SU-DHL-6 (cell line): ENCODE data around the gene SCAMP2.

Experiments used
- CTCF ChIP-seq: fragments of 200-600 bp; sonication (generic); IDR thresholded peaks from one replicate; pipeline ENCODE4 v1.5.1; 2017; ENCODE audit warnings: antibody characterized with exemption, mild to moderate bottlenecking, low read length, moderate library complexity; ENCODE audit not compliant: insufficient read depth, poor library complexity, severe bottlenecking
- EZH2phosphoT487 ChIP-seq: fragments of 200-600 bp; sonication (generic), shearing (Covaris generic); conservative IDR thresholded peaks from 2 replicates; pipeline ENCODE4 v1.6.1; 2018; ENCODE audit warnings: mild to moderate bottlenecking, antibody characterized with exemption, low read length, moderate library complexity, mixed read lengths

GRCh38 chr15:74836846-74837245, 36.3 kb downstream of the SCAMP2 start:
- no peak for TF ChIP-seq EZH2phosphoT487
- TF ChIP-seq CTCF = no peak
